ENCODE results near the gene OLFML2B.
"Not testable (repeated sequence)": the region's sequence is repeated elsewhere in the genome, so short reads cannot be mapped to it uniquely, and the experiment has no call there.

OLFML2B gene

DNA sequence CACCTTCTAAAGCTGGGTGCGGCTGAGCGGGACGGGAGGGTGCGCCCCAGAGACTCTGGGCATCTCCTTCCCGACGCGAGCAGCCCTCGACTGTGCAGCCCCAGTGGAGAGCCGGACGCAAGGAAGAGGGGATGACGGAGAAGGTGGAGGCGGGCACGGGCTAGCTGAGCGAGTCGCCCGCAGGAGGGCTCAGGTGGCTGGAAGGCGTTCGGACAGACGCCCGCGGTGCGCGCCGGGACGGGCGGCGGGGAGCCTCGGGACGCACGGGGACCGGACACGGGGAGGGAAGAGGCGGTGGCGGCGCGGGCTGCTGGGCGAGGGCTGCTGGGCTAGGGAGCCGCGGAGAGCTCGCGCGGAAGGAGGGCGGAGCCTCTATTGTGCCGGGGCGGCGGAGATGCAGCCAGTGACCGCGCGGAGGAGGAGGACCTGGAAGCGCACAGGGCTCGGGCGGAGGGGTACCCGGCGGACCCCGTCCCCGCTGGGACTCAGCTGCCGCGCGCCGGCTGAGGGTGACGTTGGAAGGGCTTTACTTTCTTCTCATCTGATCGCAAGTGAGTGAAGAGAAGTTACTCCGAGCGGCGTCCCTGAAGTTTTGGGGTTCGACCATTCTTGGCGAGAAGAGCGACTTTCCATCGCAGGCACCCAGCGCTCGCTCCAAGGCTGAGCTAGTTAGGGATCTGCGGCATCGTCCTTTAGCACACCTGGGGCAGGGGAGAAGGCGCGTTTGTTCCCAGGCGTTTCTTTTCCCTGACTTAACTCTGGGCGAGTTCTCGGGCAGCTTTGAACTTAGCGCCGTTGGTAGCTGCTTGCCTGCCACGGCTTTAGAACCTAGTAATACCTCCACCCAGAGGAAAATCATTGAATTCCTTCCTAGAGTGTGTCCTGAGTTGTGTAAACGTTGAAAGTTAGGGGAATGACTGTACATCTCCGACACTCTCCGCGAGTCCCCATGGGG is at the start of gene OLFML2B:
Gene OLFML2B, minus strand, starts transcription at position 323 of the 955 bp plus-strand sequence. CDS start 439 bp downstream, outside the sequence.
- DNase-seq = no peak

DNA sequence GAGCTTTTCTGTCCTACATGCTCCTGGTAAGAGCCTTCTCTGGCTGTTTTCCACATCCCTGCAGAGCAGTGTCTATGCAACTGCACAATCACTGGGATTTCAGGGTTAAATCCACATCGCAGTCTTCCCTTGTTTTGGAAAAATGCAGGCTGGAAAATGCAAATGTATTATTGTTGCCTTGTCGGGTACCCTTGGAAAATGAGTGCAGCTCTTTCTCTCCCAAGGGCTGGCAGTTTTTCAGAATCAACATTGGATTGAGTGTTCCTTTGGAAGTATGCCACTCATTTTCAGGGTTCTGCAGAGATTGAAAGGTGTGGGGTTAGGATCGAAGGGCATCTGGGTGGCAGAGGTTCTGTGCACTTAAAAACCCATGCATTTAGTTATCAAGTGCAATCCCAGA is 49.1 kb upstream of the OLFML2B start:
- DNase-seq = no peak

DNA sequence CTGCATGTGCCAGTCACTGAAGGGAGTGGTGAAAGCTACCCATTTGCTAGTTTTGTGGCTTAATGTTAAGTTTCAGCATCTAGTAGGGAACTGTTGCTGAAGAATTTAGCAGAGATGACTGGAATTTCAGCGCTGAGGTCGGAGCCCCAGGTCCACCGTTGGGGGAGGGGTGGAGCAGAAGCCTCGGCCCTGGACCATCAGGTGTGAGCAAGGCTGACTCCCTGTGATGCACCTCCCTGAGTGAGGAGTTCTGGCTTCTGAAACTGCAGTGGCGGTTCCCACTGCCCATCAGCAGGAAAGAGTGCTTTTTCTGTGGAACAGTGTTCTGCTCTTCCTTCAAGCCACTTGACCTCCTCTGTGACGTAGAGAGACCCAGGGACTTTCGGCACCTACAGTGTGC is 47.2 kb upstream of the OLFML2B start:
- DNase-seq = no peak

DNA sequence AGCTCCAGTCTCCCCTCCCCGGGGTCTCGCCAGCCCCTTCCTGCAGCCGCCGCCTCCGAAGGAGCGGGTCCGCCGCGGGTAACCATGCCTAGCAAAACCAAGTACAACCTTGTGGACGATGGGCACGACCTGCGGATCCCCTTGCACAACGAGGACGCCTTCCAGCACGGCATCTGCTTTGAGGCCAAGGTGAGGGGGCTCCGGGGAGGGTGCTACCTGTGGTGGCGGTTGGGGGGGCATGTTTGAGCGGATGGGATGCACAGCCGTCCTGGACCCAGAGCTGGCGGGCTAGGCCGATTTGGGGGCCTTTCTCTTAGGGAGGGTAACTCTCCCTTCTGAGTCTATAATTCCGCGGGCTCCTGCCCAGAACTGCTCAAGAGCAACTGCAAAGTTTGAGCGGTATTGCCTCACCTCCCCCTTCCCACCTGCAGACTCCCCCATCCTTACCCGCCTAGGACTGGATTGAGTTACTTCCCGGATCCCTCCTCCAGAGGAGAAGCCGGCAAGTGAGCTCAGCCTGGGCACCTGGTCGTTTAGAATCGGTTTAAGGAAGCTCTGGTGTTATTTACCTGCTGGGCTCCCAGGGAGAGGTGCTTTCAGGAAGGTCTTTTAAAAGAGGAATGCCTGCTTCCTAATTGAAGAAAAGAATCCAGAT is 46.6 kb upstream of the OLFML2B start:
- no peak for DNase-seq

DNA sequence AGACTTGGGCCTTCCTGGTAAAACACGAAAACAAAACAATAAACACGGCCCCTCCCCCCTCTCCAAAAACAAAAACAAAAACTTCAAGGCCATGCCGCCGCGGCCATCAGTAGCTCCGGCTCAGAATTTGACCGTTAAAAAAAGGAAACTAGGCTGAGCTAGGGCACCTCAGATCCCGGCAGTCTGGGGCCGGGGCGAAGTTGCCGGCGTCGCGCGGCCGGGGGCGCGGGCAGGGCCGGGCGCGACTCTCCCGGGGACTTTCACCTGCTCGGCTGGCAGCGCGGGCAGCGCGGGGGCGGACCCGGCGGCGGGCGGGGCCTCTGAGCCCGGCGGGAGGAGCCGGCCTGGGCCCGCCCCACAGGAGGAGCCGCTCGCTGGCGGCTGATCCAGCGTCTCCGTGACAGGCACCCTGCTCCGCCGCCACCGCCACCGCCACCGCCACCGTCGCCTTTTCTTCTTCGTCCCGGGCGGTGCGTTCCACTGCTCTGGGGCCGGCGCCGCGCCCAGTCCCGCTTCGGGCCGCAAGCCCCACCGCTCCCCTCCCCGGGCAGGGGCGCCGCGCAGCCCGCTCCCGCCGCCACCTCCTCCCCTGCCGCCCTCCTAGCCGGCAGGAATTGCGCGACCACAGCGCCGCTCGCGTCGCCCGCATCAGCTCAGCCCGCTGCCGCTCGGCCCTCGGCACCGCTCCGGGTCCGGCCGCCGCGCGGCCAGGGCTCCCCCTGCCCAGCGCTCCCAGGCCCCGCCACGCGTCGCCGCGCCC is 45.8 kb upstream of the OLFML2B start, which contains the start of gene NOS1AP:
Gene NOS1AP, plus strand, starts transcription at position 358 of the 760 bp plus-strand sequence. CDS start 487 bp downstream, outside the sequence.
- peak; percentile 42 for DNase-seq

DNA sequence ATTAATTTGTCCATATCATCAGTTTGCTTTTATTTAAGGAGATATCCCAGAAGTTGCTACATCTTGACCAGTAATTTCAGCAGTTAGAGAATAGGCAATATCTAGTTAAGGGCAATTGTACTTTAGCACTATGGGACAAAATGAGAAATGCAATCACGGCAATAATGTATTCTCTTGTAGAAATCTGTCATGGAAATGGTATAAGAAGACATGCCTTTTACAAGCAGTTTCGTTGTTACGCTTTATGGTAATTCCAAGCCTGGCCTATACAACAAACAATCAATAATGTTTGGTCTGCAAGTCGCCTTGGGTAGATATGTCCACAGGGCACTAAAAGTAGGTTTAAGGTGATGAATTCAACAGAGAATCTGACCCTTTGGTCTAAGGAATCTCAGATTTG is 44.6 kb upstream of the OLFML2B start:
- no peak for DNase-seq

DNA sequence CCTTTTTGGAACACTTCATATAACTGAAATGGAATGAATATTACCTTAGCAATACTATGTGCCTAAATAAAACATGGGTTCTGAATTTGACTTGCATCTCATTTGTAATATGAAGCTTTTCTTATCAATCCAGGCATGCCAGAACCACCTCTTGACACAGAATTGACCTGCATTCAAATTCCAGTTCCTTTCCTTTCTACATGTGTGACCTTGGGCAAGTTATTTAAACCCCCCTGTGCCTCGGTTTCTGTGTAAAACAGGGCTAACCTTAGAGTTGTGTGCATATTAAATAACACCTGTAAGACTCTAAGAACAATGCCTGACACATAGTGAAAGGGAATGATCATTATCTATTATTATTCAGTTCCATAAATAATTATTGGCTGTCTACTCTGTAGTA is 43.8 kb upstream of the OLFML2B start:
- no peak for DNase-seq

DNA sequence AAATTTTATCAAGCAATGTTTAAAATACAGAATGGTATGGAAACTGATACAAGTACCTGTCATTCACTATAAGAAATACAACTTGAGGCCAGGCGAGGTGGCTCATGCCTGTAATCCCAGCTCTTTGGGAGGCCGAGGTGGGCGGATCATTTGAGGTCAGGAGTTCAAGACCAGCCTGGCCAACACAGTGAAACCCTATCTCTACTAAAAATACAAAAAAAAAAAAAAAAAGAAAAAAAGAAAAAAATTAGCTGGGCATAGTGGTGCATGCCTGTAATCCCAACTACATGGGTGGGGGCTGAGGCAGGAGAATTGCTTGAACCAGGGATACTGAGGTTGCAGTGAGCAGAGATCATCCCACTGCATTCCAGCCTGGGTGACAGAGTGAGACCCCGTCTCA is 43.2 kb upstream of the OLFML2B start:
- DNase-seq = not testable (repeated sequence)

DNA sequence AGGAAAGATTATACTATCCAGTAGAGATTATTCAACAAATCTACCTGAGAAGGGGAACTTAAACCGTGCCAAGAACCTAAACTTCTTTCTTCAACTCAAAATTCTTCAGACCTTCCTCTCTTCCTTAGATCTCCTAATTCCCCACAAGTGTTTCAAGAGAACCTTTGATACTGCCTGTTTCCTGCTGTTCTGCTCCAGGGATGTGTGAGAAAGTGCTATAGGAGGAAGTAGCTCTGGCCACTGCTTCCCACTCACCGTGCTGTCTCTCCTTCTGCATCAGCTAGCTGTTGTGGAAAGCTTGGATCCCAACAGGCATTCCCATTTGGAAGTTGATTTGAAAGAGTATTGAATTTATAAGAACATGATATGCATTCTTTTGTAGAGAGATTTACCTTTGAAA is 41.3 kb upstream of the OLFML2B start:
- DNase-seq = no peak

DNA sequence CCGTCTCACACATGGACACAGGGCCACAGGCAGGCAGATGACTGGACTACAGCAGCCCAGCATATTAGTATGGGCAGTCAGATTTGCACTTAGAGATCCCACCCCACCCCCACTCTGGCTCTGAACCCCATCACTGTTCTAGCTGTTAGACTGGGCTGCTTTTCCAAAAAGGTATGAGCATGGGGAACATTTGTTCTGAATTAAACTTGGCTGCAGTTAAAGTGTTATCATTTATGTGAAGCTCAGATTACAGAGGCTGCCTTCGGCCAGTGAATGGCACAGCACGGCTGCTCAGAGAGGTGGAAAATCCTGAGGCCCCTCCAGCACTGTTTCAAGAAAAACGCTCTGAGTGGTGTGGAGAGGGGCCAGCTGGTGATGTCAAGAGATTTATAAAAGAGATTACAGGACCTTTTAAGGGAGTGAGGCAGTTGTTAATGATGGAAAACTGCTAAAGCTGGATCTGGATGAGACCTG is 38.9 kb upstream of the OLFML2B start:
- no peak for DNase-seq

DNA sequence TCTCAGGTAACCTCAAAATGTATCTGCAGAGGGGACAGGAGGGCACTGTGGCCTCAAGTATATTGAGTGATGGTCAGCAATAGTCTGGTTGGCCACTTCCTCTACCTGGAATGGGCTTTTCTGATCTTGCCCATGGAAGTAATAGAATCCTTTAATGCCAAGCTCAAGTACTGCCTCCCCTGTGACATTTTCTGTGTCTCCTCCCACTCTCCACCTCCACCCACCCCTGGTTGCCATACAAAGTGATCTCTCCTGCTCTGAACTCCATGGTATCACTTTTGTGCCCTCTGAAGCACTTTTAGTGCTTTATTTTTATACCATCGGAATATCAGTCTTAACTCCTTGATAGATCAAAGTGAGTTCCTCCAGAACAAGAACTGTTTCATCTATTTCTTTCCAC is 36.6 kb upstream of the OLFML2B start:
- no peak for DNase-seq

DNA sequence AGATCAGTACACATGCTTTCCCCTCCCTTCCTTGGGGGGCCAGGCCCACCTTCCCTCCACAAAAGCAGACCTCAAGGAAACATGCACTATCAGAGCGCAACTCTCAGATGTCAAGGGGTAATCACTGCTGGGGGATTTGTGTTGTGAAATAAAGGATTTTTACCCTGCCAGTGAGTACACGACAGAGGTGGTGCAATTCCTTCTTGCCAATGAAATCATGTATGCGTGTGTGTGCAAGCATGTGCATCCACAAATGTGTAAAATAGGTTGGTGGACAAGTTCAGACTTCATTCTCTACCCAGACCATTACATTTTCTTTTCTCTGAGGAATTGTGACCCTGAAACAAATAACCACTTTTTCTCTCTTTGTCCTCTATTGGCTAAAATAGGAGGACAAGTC is 36.1 kb upstream of the OLFML2B start:
- DNase-seq = no peak

DNA sequence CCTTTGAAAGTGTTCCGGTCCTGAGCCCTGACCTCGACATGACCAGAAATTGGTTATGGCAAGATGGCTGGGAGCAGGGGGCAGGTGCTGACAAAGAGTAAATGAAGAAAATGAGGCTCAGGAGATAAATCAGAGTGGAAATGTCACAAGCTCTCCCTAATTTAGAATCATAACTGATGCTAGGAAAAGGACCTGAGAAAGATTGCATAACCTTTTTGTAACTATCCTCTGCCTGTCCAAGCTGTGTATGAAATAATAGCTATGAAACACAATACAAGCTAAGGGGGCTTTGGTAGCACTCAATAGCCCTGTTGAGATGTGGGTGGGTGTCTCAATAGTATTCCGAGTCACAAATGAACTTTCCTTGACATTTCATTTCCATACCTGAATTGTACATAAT is 32.9 kb upstream of the OLFML2B start:
- no peak for DNase-seq

DNA sequence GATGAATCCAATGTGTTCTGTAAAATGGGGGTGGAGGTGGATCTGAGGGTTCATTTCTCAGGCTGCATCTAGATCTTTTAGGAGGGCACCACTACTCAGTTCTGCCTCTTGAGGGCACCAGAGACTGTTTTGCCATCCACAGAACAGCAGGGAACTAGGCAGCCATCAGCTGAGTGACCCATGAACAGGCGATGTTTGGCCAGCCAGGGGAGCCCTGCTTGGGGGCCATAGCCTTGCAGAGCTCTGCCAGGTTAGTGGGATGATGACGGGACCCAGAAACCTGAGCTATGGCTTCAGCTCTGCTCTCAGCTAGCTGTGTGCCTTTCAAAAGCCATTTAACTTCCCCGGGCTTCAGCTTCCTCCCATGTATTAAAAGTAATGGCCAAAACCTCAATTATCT is 32.4 kb upstream of the OLFML2B start:
- peak; percentile 49 for DNase-seq

DNA sequence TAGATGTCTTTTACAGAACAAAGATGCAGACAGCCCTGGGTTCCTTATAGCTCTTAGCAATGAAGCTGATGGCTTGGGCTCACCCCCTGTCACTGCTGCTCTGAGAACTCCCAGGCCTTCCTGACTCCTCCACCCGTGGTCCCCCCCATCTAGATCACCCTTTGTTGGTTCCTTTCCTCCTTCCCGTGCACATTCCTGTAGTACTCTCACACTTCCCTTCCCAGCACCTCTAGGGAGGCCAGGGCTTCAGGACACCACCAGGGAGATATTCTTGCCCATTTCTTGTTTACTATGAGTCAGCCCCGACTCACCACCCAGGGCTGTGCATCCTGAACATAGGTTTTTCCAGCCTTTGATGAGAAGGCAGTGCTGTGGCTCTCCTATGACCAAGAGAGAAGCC is 31.4 kb upstream of the OLFML2B start:
- DNase-seq = no peak

DNA sequence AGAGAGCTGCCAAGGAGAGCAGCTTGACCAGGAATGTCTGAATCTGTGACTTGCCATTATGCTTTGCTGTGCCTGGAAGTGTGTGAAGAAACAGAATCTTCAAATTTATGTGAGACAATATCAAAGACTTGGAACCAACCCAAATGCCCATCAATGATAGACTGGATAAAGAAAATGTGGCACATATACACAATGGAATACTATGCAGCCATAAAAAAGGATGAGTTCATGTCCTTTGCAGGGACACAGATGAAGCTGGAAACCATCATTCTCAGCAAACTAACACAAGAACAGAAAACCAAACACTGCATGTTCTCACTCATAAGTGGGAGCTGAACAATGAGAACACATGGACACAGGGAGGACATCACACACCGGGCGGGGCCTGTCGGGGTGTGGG is 30.3 kb upstream of the OLFML2B start:
- DNase-seq = not testable (repeated sequence)

DNA sequence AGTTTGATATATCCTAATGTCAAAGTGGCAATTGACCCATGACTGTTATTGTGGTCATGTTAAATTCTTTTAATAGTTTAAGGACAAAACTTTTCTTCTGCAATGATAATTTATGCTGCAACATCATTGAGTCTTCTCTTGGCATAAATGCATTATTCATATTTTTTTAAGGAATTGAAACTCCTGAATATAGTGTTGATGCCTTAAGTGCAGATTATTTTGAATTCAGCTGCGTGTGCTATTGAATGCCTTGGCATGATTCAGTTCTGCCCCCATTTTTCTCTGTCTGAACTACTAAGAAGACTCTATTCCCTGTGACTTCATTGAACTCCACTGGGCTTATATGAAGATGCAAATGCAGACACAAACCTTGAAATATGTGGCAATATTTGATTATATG is 23.3 kb upstream of the OLFML2B start:
- no peak for DNase-seq

DNA sequence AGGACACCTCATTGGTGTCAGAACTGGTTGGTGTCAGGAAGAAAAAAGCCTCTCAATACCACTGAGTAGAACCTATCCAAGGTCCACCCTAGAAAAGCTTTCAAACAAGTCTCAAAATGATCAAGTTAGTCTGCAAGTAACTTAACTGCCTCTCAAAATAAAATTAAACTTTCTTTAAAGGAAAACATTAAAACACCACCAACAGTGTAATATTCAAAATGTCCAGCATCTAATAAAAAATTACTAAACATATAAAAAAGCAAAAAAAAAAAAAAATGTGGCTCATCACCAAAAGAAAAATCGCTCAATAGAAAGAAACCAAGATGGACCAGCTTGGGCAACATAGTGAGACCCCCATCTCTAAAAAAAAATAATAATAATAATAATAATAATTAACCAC is 18.7 kb upstream of the OLFML2B start:
- DNase-seq = no peak

DNA sequence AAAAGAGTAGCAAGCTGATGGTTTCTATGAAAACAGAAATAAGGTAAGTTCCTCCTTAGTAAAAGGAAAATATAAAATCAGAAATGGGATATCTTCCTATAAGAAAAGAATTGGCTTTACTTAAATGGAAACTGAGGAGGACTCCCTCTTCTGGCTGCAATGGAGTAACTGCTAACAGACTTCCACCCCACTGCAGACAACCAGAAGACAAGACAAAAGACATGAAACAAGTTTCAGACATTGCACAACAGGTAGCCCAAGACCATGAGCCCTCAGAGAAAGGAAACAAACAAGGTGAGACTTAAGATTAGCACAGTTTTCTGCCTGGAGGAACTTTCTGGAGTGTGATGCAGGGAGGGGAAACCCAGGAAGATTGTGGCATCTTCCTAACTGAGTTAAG is 17.0 kb upstream of the OLFML2B start:
- no peak for DNase-seq

DNA sequence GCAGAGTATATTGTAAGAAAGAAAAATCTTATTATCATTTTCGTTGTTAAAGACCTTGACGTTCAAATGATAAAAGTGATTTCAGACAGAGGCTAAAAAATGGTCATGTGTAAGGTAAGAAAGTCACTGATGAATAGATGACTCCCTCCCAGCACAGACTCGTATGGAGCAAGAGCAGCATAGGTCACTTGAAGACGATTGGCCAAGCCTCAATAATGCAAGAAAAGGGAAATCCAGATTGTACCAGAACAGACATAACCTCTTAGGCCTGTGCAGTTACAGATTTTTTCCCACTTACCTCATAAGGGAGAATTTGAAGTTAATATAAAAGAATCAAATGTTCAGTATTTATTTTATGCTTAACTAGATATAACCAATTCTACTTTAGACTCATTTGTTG is 16.3 kb upstream of the OLFML2B start:
- no peak for DNase-seq

DNA sequence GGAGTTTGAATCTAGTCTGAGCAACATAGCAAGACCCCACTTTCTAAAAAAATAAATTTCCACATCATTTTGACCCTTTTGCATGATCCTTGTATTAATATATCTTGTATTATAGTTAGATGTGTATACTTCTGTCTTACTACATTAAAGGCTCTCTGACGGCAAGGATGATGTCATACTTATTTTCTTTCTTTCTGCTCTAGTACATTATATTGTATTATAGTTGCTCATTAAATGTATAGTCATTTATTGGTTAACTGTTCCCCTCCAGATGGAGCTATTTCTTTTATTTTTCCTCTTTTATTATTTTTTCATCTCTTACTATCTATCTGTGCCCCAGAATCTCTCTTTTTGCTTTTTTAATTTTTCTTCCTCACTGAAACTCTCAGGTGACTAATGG is 15.0 kb upstream of the OLFML2B start:
- DNase-seq = no peak

DNA sequence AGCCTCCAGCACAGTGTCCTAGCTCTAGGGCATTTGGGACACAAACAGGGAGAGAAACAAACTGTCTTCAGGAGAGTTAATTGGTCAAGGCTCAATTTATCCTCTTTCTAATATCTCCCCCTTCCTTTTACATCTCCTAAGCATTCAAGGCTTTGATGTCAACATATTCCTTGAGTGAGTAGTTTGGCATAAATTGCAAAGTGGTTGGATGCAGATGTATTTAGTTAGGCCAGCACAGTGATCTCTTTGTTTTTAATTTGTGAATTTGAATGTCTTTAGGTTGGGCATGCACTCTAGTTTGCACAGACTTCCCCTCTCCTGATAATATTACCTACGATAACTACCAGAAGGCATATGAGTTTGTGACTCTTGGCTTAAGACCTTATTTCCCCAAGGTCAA is 12.5 kb upstream of the OLFML2B start:
- DNase-seq = no peak

DNA sequence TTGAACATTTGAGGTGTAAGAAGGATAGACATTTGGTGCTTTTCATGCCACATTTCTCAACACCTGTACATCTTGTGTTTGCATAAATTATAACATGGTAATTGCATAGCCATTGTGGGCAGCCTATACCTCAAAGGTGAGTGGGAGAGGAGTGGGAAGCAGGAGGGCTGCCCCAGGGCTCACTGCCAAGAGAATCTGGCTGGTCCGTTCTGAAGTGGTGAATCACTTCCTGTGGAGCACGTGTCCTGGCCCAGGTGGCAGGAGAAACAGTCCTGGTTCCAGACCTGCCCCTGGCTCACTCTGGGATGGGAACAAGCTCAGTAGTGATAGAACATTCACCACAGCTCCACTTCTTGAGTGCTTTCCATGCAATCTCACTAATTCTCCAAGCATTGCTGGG is 11.6 kb upstream of the OLFML2B start:
- peak; percentile 45 for DNase-seq
